Thoracic aorta (tissue), 2 donors: ENCODE measurements around the gene TSPAN11. TPM values are rescaled to one million over a fixed set of nuclear protein-coding genes. Genes with fewer than 3 reads are reported as not detected.

Source experiments
- ATAC-seq: fragments of 150-250 bp; one replicate; pipeline ENCODE4 v1.8.0; 2017; ENCODE audit warnings: low read depth; ENCODE audit not compliant: insufficient number of reproducible peaks, low FRiP score
- DNase-seq: peaks from one replicate; pipeline ENCODE4 v3.0.0-alpha.2; 2020; ENCODE audit warnings: low spot score
- H3K27ac ChIP-seq, 2 donors: fragments of 200-600 bp; sonication (generic); 1 replicate in 1 of 2; 2 replicates in 1 of 2; pipeline ENCODE4 v1.5.1; 2016; ENCODE audit warnings: mild to moderate bottlenecking in 2 of 2, moderate library complexity in 2 of 2
- H3K27me3 ChIP-seq: fragments of 200-600 bp; sonication (generic); replicated peaks from 2 replicates; pipeline ENCODE4 v1.6.0; 2016; ENCODE audit warnings: mild to moderate bottlenecking; ENCODE audit not compliant: insufficient read depth
- H3K36me3 ChIP-seq: fragments of 200-600 bp; sonication (generic); one replicate; pipeline ENCODE4 v1.5.1; 2016
- H3K4me1 ChIP-seq, 2 donors: fragments of 200-600 bp; sonication (generic); 1 replicate in 1 of 2; 2 replicates in 1 of 2; pipeline versions ENCODE4 v1.5.1 to v1.6.0; 2016; ENCODE audit warnings: low read depth in 2 of 2, mild to moderate bottlenecking in 1 of 2; ENCODE audit not compliant: control insufficient read depth in 1 of 2
- H3K4me3 ChIP-seq: fragments of 200-600 bp; sonication (generic); 2 replicates; pipeline ENCODE4 v1.5.1; 2016; ENCODE audit warnings: mild to moderate bottlenecking
- H3K9me3 ChIP-seq: fragments of 200-600 bp; sonication (generic); 2 replicates; pipeline ENCODE4 v1.5.1; 2016
- total RNA-seq, 2 donors: library from RNA; depleted of rRNA; stranded (reverse); fragments of >200 nt; gene quantifications; one replicate each; pipeline versions ENCODE4 v1.1.0 to v1.2.3, GENCODE V29; 2016
- TF ChIP-seq, protein P1 (sequence below): fragments of 200-600 bp; sonication (generic); IDR thresholded peaks from one replicate; pipeline ENCODE4 v1.5.1; 2019; ENCODE audit warnings: antibody characterized with exemption

Gene TSPAN11
- total RNA-seq, 2 donors from 2014 or later, result 0.41 to 3.0 TPM

DNA sequence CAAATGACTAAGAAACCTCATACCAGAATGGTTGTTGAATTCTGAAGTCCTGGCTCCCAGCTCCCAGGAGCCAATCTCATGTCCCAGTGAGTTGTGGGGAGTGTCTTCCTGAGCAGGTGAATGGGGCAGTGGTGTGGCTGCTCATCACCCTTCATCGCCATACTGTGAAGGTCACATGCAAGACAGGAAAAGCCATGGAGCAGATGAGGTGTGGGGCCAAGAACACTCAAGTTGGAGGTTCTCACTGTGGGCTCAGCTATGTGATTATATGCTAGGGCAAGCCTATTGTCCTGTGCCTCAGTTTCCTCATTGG lies 16.6 kb upstream of the TSPAN11 start:
- ATAC-seq (no peak), DNase-seq (no peak)
- H3K9me3 ChIP-seq, result no peaks in the 10 kb centered on the region
- H3K4me3 ChIP-seq, result no peak overlapping the region
- H3K27ac ChIP-seq, result no peak overlapping the region
- H3K36me3 ChIP-seq, result no peaks in the 10 kb centered on the region
- H3K27me3 ChIP-seq, result no peaks in the 10 kb centered on the region
- no peaks in the 10 kb centered on the region for H3K4me1 ChIP-seq
- TF ChIP-seq, protein P1, sequence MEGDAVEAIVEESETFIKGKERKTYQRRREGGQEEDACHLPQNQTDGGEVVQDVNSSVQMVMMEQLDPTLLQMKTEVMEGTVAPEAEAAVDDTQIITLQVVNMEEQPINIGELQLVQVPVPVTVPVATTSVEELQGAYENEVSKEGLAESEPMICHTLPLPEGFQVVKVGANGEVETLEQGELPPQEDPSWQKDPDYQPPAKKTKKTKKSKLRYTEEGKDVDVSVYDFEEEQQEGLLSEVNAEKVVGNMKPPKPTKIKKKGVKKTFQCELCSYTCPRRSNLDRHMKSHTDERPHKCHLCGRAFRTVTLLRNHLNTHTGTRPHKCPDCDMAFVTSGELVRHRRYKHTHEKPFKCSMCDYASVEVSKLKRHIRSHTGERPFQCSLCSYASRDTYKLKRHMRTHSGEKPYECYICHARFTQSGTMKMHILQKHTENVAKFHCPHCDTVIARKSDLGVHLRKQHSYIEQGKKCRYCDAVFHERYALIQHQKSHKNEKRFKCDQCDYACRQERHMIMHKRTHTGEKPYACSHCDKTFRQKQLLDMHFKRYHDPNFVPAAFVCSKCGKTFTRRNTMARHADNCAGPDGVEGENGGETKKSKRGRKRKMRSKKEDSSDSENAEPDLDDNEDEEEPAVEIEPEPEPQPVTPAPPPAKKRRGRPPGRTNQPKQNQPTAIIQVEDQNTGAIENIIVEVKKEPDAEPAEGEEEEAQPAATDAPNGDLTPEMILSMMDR, result no peak

DNA sequence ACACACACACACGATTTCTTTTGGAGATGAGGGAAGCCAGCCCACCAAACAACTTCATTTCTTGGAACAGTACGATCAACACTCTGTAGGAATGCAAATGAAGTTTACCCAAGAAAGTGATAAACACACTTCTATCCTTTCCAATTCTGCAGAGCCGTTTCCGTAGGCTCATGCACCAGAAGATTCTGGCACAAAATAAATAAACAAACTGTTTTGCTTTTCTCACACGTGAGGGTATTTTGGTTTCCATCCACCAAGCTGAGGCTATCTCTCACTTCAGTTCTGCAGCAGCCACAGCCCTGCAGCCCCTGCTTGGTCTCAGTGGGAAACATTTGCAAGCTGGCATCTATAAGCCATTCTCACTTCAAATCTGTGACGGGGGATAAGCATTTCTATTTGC lies 15.3 kb upstream of the TSPAN11 start:
- Histone ChIP-seq H3K27ac (no peak overlapping the region), H3K27me3 (no peaks in the 10 kb centered on the region), H3K4me1 (no peaks in the 10 kb centered on the region), H3K36me3 (no peaks in the 10 kb centered on the region), H3K9me3 (no peaks in the 10 kb centered on the region), H3K4me3 (no peak overlapping the region)
- no peak for DNase-seq
- TF ChIP-seq, protein P1, result no peak
- no peak for ATAC-seq

DNA sequence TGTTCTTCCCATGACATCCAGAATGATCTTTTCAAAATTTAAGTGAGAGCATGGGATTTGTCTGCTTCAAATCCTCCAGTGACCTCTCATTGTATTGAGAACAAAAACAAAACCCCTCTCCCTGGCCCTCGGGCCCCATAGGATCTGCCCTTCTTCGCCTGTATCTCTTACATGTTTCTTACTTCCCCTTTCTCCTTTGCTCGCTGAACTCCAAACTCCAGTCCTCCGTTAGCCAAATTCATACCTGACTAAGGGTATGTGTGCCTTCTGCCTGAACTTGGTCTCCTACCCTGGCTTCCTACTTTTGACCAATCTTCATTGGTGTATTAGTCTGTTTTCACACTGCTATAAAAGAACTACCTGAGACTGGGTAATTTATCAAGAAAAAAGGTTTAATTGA lies 13.2 kb upstream of the TSPAN11 start:
- no peak for DNase-seq
- Histone ChIP-seq H3K9me3 (no peaks in the 10 kb centered on the region), H3K4me1 (no peaks in the 10 kb centered on the region), H3K27ac (no peak overlapping the region), H3K27me3 (no peaks in the 10 kb centered on the region), H3K36me3 (no peaks in the 10 kb centered on the region), H3K4me3 (no peak overlapping the region)
- ATAC-seq, result no peak
- TF ChIP-seq, protein P1, result no peak

DNA sequence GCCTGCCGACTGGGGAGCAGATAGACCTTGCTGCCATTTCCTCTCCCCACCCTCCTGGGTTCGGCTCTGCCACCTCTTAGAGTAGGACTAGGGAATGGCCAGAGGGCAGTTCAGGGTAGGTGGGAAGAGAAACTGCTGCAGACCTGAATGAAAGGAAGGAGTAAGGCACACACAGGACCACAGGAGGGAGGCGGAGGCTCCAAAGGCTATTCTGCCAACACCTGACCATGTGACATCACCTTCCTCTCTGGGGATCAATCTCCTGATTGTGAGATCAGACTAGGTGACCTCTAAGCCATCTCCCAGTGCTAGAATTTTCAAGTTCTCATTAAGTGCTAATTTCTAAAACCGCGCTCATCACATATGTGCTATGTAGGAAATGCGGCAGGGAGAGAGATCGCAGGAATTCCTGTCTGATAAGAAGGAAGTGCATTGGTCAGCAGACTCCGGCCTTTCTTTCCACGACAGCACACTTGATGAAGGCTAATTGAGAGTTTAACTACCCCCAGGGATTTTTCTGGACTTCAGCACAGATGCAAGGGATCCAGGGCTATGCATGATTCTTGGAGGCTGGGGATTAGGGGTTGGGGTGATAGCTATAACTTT lies 11.5 kb upstream of the TSPAN11 start:
- H3K4me1 ChIP-seq, result no peaks in the 10 kb centered on the region
- H3K27me3 ChIP-seq, result no peaks in the 10 kb centered on the region
- H3K4me3 ChIP-seq, result no peak overlapping the region
- DNase-seq (no peak), ATAC-seq (no peak)
- no peak overlapping the region for H3K27ac ChIP-seq
- no peaks in the 10 kb centered on the region for H3K9me3 ChIP-seq
- TF ChIP-seq, protein P1, result no peak
- H3K36me3 ChIP-seq, result no peaks in the 10 kb centered on the region

GRCh38 chr12:30923057-30923456 lies 3.5 kb upstream of the TSPAN11 start:
- Histone ChIP-seq H3K36me3 (no peaks in the 10 kb centered on the region), H3K27me3 (no peaks in the 10 kb centered on the region), H3K27ac (no peak overlapping the region), H3K4me1 (peaks cover 0 to 12% of the 10 kb centered on the region in 2 donors), H3K9me3 (no peaks in the 10 kb centered on the region), H3K4me3 (no peak overlapping the region)
- DNase-seq, result no peak
- no peak for ATAC-seq
- TF ChIP-seq, protein P1, result no peak
